ENCODE measurements around the gene LPO.

- peak; percentile 61 to 96 (median 81) for TF ChIP-seq CTCF (IDR thresholded peaks at IDR 0.05)
- TF ChIP-seq POLR2A (IDR thresholded peaks at IDR 0.05), result no peak
Observed at GRCh38 chr17:58249270-58250133, 11.1 kb downstream of the LPO start.
